Measurements from ENCODE around the gene NRDC.
"Not testable (repeated sequence)": the region's sequence is repeated elsewhere in the genome, so short reads cannot be mapped to it uniquely, and the experiment has no call there.

Gene NRDC

DNA sequence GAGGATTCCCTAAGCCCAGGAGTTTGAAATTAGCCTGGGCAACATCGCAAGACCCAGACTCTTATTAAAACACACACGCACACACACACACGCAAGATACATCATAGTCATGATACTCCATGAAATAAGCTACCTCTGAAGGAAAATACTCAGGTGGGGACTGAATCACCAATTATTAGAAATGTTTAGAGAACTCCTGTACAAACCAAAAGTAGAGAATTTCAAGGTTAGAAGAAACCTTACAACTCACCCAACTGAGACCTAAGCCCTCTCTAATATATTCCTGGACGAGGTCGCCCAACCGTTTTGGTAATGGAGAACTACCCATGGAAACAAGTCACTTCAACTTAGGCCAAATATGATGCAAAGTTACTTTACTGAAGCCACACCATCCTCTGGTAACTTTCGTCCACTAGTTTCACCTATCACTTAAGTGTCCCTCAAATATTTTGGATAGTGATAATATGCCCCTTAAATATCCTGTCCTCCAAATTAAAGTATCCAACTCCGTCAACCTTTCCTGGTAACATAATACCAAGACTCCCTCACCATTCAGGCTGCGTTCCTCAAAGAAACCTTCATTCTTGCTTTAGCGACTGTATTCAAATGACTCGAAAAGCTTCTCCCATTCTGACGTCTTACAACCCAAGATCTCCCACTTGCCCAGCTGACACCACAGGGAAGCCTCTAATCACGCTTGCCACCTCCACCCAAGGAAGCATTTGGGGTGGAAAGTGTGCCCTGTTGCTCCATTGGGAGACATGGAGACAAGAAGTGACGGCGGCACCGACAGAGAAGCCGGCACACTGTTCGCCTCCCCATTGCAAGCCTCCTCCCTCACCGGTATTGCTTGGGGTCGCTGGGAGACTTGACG, 856 bp downstream of the NRDC start:
- DNase-seq: peak; percentile 8 to 19

- DNase-seq: no peak
These were observed 2.7 kb downstream of the NRDC start for GRCh38 chr1:51875836-51876235.

DNA sequence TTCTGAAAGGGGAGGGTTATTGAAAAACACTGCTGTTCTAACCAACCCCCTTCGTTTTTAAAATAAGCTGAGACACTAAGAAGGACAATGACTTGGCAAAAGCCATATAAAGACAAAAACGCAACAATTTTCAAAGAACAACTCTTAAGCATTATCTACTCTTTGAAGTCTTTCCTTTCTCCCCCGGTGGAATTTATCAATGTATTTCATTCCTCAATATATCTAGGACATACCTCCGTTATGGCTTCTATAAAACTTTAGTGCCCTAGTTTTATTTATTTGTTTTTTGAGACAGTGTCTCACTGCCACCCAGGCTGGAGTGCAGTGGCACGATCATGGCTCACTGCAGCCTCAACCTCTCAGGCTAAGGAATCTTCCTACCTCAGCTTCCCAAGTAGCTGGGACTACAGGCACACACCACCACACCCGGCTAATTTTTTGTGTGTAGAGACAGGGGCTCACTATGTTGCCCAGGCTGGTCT, 3.2 kb downstream of the NRDC start:
- DNase-seq: no peak

- not testable (repeated sequence) for DNase-seq
These were observed 5.3 kb downstream of the NRDC start for GRCh38 chr1:51873270-51873669.

GRCh38 chr1:51871351-51871975, 7.1 kb downstream of the NRDC start:
- no peak for DNase-seq

- DNase-seq: no peak
These were observed 7.8 kb downstream of the NRDC start for GRCh38 chr1:51870603-51871350.

GRCh38 chr1:51867479-51868232, 10.9 kb downstream of the NRDC start:
- DNase-seq: no peak

GRCh38 chr1:51863384-51863783, 15.1 kb downstream of the NRDC start:
- DNase-seq: peak in 1 of 2 donors; percentile 15

DNA sequence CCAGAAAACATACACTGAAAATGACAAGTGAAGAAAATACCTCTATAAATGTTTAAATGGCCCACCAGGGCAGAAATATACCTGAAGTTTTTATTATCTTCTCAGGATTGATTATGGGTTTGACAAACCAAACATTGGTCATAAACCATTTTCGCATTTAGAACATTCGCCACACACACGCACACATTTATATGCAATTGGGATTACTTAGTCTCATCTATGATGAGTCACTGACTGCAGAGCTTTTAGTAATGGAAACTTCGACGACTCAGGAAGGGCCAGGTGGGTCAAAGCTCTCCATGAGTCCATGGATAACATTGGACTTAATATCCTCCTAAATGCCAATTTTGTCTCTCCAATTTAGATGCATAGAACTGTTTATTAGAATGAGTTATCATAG, 16.9 kb downstream of the NRDC start:
- no peak for DNase-seq

DNA sequence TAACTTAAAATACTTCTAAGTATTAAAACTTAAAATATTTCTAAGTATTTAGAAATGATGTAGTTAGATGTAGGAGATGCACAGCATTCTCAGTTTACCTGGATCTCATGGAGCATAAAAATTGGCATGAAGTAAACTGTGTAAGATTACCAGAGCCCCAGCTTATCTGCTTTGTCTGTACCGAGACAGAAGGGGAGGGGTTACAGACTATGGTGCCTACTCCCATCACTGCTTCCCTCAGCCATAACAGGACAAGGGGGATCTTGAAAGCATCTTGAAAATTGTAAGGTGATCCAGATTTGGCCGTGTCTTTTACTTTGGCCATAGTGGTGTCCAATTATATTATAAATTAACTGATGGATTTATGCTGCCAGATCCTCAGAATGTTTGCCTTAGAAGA, 18.8 kb downstream of the NRDC start:
- no peak for DNase-seq

DNA sequence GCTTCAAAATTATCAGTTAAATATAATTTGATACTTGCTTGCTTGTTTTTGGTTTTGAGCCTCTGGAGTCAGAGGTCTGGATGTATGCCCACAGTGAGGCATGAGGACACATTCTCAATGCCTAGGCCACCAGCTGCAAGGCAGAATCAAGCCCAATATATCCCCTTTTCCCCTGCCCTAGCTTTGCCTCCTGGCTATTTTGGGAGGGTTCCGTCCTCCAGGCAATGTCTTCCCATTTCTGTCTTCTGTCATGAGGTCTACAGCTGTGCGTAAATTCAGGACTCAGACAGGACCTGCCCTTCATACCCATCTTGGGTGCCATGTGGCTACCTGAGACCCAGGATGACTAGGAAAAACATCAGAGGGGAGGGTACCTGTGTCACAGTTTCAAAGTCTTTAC, 19.2 kb downstream of the NRDC start:
- DNase-seq: no peak

GRCh38 chr1:51858892-51859291, 19.6 kb downstream of the NRDC start:
- no peak for DNase-seq

DNA sequence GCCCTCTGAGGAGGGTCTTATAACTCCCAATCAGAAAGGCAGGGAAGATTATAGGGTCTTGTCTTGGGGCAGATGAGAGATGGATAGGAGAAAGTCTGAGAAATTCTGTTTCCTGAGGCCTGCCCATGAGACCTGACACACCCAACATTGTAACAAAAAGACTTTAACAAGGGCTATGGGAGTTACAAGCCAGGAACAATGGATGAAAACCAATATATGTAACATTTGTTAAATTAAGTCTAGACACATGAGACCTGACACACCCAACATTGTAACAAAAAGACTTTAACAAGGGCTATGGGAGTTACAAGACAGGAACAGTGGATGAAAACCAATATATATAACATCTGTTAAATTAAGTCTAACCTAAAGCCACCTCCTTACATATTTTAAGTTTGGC, 21.8 kb downstream of the NRDC start:
- no peak for DNase-seq

DNA sequence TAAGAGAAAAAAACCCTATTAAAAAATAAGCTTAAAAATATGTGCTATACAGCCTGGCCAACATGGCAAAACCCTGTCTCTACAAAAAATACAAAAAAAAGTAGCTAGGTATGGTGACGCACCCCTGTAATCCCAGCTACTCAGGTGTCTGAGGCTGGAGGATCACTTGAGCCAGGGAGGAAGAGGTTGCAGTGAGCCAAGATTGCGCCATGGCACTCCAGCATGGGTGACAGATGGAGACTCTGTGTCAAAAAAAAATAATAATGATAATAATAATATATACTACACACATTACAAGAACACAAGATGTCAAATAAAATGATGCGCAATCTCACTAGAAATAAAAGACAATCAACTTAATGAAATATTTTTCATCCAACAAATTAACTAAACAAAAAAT, 22.9 kb downstream of the NRDC start:
- no peak for DNase-seq

DNA sequence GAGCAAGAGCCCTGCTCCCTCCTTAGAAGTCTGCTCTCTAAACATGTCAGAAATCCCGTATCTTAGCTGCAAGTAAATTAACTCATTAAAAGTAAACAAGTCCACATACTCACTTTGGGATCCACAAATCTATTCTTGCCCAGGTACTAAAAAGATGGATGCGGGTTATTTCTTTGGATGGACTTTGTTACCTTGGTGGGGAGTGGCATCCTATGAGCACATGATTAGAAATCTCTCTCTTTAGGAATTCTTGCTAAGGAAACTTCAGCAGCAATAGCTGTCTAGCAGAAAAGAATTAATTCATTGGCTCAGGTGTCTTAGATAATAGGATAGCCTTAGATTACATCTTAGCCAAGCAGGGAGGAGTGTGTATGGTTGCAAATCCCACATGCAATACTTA, 25.2 kb downstream of the NRDC start:
- no peak for DNase-seq

GRCh38 chr1:51851882-51852396, 26.6 kb downstream of the NRDC start:
- no peak for DNase-seq

DNA sequence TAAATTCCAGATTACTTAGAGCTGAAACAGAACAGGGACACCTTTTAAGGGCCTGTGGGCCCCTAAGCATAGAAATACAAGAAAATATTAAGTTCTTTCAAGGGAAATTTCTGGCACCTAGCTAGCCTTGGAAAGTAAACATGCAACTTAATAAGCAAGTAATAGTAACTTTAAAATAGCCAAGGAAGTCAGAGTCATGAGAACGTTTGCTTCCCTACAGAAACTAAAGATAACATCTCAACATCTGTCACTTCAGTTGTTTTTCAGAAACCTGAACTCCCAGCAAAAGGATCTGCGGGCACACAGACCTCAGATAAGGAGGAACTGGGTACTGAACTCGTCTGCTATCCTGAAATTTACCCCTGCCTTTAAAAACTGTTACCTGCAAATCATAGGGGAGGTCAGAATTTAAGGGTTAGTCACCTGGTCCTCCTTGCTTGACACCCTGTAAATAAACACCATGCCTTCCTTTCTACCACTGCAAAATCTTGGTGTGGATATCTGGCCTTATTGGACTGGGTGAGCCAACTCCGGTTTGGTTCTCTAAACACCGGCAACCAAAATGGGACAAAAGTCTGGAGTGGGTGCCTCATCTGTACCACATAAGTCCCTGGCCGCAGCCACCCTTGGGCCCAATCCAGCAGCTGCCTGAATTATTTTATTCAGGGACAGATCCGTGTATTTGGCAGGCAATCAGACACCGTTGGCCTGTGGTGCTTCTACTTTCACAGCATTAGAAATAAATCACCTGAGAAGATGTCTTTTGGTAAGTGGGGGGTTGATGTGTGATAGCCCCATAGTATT, 27.9 kb downstream of the NRDC start:
- DNase-seq: no peak

DNA sequence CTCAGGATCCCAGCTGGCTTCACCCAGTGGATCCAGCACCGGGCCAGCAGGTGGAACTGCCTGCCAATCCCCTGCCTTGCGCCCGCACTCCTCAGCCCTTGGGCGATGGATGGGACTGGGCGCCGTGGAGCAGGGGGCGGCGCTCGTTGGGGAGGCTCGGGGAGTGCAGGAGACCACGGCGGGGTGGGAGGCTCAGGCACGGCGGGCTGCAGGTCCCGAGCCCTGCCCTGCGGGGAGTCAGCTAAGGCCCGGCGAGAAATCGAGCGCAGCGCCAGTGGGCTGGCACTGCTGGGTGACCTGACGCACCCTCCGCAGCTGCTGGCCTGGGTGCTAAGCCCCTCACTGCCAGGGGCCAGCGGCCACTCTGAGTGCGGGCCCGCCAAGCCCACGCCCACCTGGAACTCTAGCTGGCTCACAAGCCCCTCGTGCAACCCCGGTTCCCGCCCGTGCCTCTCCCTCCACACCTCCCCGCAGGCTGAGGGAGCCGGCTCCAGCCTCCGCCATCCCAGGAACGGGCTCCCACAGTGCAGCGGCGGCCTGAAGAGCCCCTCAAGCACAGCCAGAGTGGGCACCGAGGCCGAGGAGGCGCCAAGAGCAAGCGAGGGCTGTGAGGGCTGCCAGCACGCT, 31.1 kb downstream of the NRDC start:
- DNase-seq: no peak

DNA sequence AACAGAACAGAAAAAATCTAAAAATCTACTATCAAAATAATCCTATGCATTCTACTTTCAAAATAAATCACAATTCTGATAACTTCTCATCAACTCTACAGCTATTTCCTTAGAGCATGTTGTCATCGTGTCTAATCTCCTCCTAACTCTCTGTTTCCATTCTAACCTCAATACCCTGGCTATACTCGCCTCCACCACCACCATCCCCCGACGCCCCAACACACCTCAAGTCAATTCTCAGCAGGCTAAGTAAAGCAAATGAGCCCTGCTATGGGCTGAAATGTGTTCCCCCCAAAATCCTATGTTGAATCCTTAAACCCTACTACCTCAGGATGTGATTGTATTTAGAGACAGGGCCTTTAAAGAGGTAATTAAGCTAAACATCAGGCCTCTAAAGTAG, 34.6 kb downstream of the NRDC start:
- no peak for DNase-seq

DNA sequence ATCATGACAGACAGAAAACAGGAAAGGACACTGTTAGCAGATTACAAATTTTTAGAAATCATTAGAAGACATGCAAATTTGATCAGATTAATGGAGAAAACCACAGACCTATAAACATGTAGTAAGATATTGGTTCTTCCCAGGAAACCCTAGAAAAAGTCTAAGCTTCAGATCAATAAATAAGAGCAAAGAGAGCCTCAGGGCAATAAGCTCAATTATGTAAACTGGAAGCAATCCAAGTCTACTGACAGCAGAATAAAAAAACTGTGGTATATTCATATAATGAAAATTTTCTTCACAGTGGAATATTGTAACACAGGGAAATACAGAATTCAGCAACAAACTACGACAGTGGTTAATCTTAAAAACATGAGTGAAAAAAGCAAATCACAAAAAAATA, 36.3 kb downstream of the NRDC start:
- no peak for DNase-seq

GRCh38 chr1:51840743-51841461, 37.6 kb downstream of the NRDC start:
- DNase-seq: no peak

Measured in CD4-positive, alpha-beta T cell treated with Interleukin-1 beta for 1 hour (primary cell).